T-cell (primary cell): ENCODE measurements around the gene NOP16. TPM values are rescaled to one million over a fixed set of nuclear protein-coding genes. Genes with fewer than 3 reads are reported as not detected.

Experiments used
- ATAC-seq, 4 experiments: fragments of 200-7000 bp in 3 of 4; fragments of 150-1000 bp in 1 of 4; cut with Tn5 transposase; replicated peaks in 1 of 4; 1 replicate in 3 of 4; 2 replicates in 1 of 4; pipeline ENCODE4 v1.10.0; 2021; ENCODE audit warnings: moderate library complexity in 3 of 4, mild to moderate bottlenecking in 2 of 4, moderate number of reproducible peaks in 1 of 4
- CTCF ChIA-PET, 2 donors: fragments of 300-600 bp; sonication (Branson Sonifier 250); formaldehyde crosslinking; loops; one replicate each; lab custom pipeline; 2022; ENCODE audit warnings: antibody characterized with exemption in 2 of 2; lab: Charles Lee
- POLR2A ChIA-PET, 2 donors: fragments of 300-600 bp; sonication (Branson Sonifier 250); formaldehyde crosslinking; loops; one replicate each; lab custom pipeline; 2022; ENCODE audit warnings: antibody characterized with exemption in 2 of 2; lab: Charles Lee
- DNase-seq, 35 experiments: peaks; one replicate each; pipeline versions ENCODE4 v3.0.0 to v3.0.0-alpha.2; 2013 to 2023
- H3K27ac ChIP-seq: one replicate; pipeline ENCODE4 v1.5.1; 2013; ENCODE audit warnings: low read length
- H3K27me3 ChIP-seq, 2 experiments: replicated peaks in 1 of 2; 1 replicate in 1 of 2; 2 replicates in 1 of 2; pipeline versions ENCODE4 v1.6.1 to v1.7.0; 2013; ENCODE audit warnings: low read length in 1 of 2, mixed read lengths in 1 of 2; ENCODE audit not compliant: control insufficient read depth in 2 of 2, insufficient read depth in 2 of 2; ENCODE audit errors: extremely low read depth in 1 of 2
- H3K36me3 ChIP-seq, 2 donors: 1 replicate in 1 of 2; 2 replicates in 1 of 2; pipeline versions ENCODE4 v1.6.1 to v1.7.0; 2013; ENCODE audit warnings: low read length in 1 of 2; ENCODE audit not compliant: control insufficient read depth in 2 of 2, insufficient read depth in 1 of 2; ENCODE audit errors: extremely low read depth in 1 of 2
- H3K4me1 ChIP-seq, 2 experiments: 1 replicate in 1 of 2; 2 replicates in 1 of 2; pipeline versions ENCODE4 v1.6.1 to v1.7.0; 2013; ENCODE audit warnings: low read length in 2 of 2, mixed read lengths in 1 of 2; ENCODE audit not compliant: insufficient read depth in 2 of 2, control insufficient read depth in 1 of 2; ENCODE audit errors: extremely low read depth in 1 of 2
- H3K4me3 ChIP-seq, 2 donors: 1 replicate in 1 of 2; 2 replicates in 1 of 2; pipeline versions ENCODE4 v1.5.1 to v1.7.0; 2013; ENCODE audit warnings: mild to moderate bottlenecking in 2 of 2, low read length in 1 of 2, moderate library complexity in 1 of 2; ENCODE audit not compliant: control insufficient read depth in 1 of 2; ENCODE audit errors: extremely low read depth in 1 of 2
- H3K9me3 ChIP-seq: 2 replicates; pipeline ENCODE4 v1.7.0; 2013
- H3K27ac Mint-ChIP-seq, 2 donors: one replicate each; pipeline ENCODE4 v1.8.0; 2020 to 2021; ENCODE audit warnings: mild to moderate bottlenecking in 2 of 2, mixed read lengths in 2 of 2
- H3K27me3 Mint-ChIP-seq, 2 donors: one replicate each; pipeline ENCODE4 v1.8.0; 2021 to 2022; ENCODE audit warnings: mixed read lengths in 2 of 2
- H3K36me3 Mint-ChIP-seq: one replicate; pipeline ENCODE4 v1.8.0; 2021; ENCODE audit warnings: mixed read lengths
- H3K4me1 Mint-ChIP-seq, 3 donors: one replicate each; pipeline ENCODE4 v1.8.0; 2020 to 2022; ENCODE audit warnings: mixed read lengths in 3 of 3, mild to moderate bottlenecking in 1 of 3
- H3K4me3 Mint-ChIP-seq, 3 donors: one replicate each; pipeline ENCODE4 v1.8.0; 2020 to 2022; ENCODE audit warnings: mild to moderate bottlenecking in 3 of 3, mixed read lengths in 3 of 3, moderate library complexity in 3 of 3
- H3K9me3 Mint-ChIP-seq, 3 donors: one replicate each; pipeline ENCODE4 v1.8.0; 2020 to 2022; ENCODE audit warnings: mixed read lengths in 3 of 3
- WGBS: methylation state at CpG from one replicate; pipeline ENCODE4 v1.1.5; 2013; ENCODE audit warnings: missing lambda C conversion rate; ENCODE audit not compliant: insufficient coverage; 5-methylcytosine and 5-hydroxymethylcytosine counted together
- total RNA-seq, 35 experiments: library from RNA in 6 of 35; stranded (reverse) in 6 of 35; fragments of 120-200 nt in 1 of 35; gene quantifications; one replicate each; pipeline versions ENCODE4 v1.2.1 to v1.2.4 and lab custom pipeline; 2013 to 2026

Gene NOP16
- total RNA-seq, 5 donors from 2014 or later (not counting 1 experiment from before 2014, with no cell fraction given) = 10.4 to 29.3 (median 28.3) TPM

GRCh38 chr5:176391479-176391878 is 3.1 kb upstream of the NOP16 start:
- H3K9me3 Mint-ChIP-seq = no peaks in the 10 kb centered on the region
- H3K4me1 ChIP-seq = peaks cover 10 to 29% of the 10 kb centered on the region in 2 experiments
- H3K4me1 Mint-ChIP-seq = peaks cover 17 to 27% (median 27%) of the 10 kb centered on the region in 3 donors
- ATAC-seq (no peak), DNase-seq (no peak)
- no peaks in the 10 kb centered on the region for H3K27me3 Mint-ChIP-seq
- no peaks in the 10 kb centered on the region for H3K9me3 ChIP-seq
- peaks cover 13% of the 10 kb centered on the region for H3K36me3 Mint-ChIP-seq
- ChIA-PET CTCF (no interaction called here), POLR2A (no interaction called here)
- H3K27ac ChIP-seq = no peak overlapping the region
- WGBS = 96% methylated on average over 3 of the region's 4 CpGs
- H3K27ac Mint-ChIP-seq = no peak overlapping the region
- H3K27me3 ChIP-seq = no peaks in the 10 kb centered on the region
- H3K4me3 ChIP-seq = no peak overlapping the region
- peaks cover 6 to 35% of the 10 kb centered on the region in 2 donors for H3K36me3 ChIP-seq
- no peak overlapping the region for H3K4me3 Mint-ChIP-seq

- CTCF ChIA-PET = interaction anchor here in 1 of 2 donors (0.6 to 2.0 kb wide), 3 partner anchors 26 to 58 kb away, joined by 6 to 12 read pairs (median 7); partner anchors contain the start of gene KIAA1191
- H3K4me1 Mint-ChIP-seq = peaks cover 26 to 36% (median 36%) of the 10 kb centered on the region in 3 donors
- H3K4me3 Mint-ChIP-seq = peak overlapping the region; percentile 89 to 99 (median 95)
- Histone ChIP-seq H3K4me1 (peaks cover 10 to 29% of the 10 kb centered on the region in 2 experiments), H3K36me3 (peaks cover 6 to 49% of the 10 kb centered on the region in 2 donors), H3K27ac (peak overlapping the region; percentile 87), H3K27me3 (no peaks in the 10 kb centered on the region), H3K9me3 (no peaks in the 10 kb centered on the region), H3K4me3 (peak overlapping the region; percentile 71 to 82)
- no peaks in the 10 kb centered on the region for H3K27me3 Mint-ChIP-seq
- peaks cover 27% of the 10 kb centered on the region for H3K36me3 Mint-ChIP-seq
- POLR2A ChIA-PET = interaction anchor here in 1 of 2 donors (0.6 kb wide), 1 partner anchor 184 kb away, joined by 5 read pairs; no protein-coding TSS in a partner anchor
- WGBS = 2% methylated on average over 24 of the region's 41 CpGs
- peak overlapping the region; percentile 100 for H3K27ac Mint-ChIP-seq
- no peaks in the 10 kb centered on the region for H3K9me3 Mint-ChIP-seq
- ATAC-seq (peak; percentile 40 to 44 (median 42)), DNase-seq (no peak)
Measured at GRCh38 chr5:176389135-176390123, 1.0 kb upstream of the NOP16 start.

GRCh38 chr5:176388003-176388443 is 375 bp downstream of the NOP16 start:
- H3K27me3 ChIP-seq = no peaks in the 10 kb centered on the region
- ChIA-PET CTCF (interaction anchor here in 1 of 2 donors (2.0 kb wide), 1 partner anchor 26 kb away, joined by 12 read pairs; the partner anchor contains the start of gene KIAA1191), POLR2A (interaction anchor here in 1 of 2 donors (0.6 kb wide), 1 partner anchor 1718 kb away, joined by 3 read pairs; no protein-coding TSS in a partner anchor)
- Mint-ChIP-seq H3K4me3 (peak overlapping the region; percentile 89 to 99 (median 95)), H3K27ac (peak overlapping the region; percentile 100), H3K27me3 (no peaks in the 10 kb centered on the region), H3K36me3 (peaks cover 26% of the 10 kb centered on the region), H3K4me1 (peaks cover 26 to 36% (median 36%) of the 10 kb centered on the region in 3 donors), H3K9me3 (no peaks in the 10 kb centered on the region)
- WGBS = 0% methylated on average over 29 of the region's 29 CpGs
- H3K9me3 ChIP-seq = no peaks in the 10 kb centered on the region
- H3K36me3 ChIP-seq = peaks cover 7 to 57% of the 10 kb centered on the region in 2 donors
- H3K4me1 ChIP-seq = peaks cover 10 to 29% of the 10 kb centered on the region in 2 experiments
- peak overlapping the region; percentile 82 to 95 for H3K4me3 ChIP-seq
- ATAC-seq (no peak), DNase-seq (peak in 3 of 35 experiments; percentile 12 to 17 (median 13))
- no peak overlapping the region for H3K27ac ChIP-seq

GRCh38 chr5:176387384-176387925 is 943 bp downstream of the NOP16 start:
- peak overlapping the region; percentile 100 for H3K27ac Mint-ChIP-seq
- H3K4me3 Mint-ChIP-seq = peak overlapping the region; percentile 89 to 99 (median 95)
- H3K27me3 Mint-ChIP-seq = no peaks in the 10 kb centered on the region
- H3K27me3 ChIP-seq = no peaks in the 10 kb centered on the region
- H3K27ac ChIP-seq = no peak overlapping the region
- H3K4me1 Mint-ChIP-seq = peaks cover 26 to 36% (median 36%) of the 10 kb centered on the region in 3 donors
- 6% methylated on average over 2 of the region's 8 CpGs for WGBS
- H3K36me3 ChIP-seq = peaks cover 11 to 60% of the 10 kb centered on the region in 2 donors
- ATAC-seq (no peak), DNase-seq (no peak)
- H3K9me3 Mint-ChIP-seq = no peaks in the 10 kb centered on the region
- CTCF ChIA-PET = interaction anchor here in 1 of 2 donors (2.0 kb wide), 1 partner anchor 26 kb away, joined by 12 read pairs; the partner anchor contains the start of gene KIAA1191
- H3K4me3 ChIP-seq = peak overlapping the region; percentile 82 to 95
- POLR2A ChIA-PET = no interaction called here
- no peaks in the 10 kb centered on the region for H3K9me3 ChIP-seq
- H3K36me3 Mint-ChIP-seq = peaks cover 30% of the 10 kb centered on the region
- H3K4me1 ChIP-seq = peaks cover 10 to 29% of the 10 kb centered on the region in 2 experiments

- peaks cover 36% of the 10 kb centered on the region for H3K36me3 Mint-ChIP-seq
- Histone ChIP-seq H3K27ac (no peak overlapping the region), H3K36me3 (peaks cover 16 to 60% of the 10 kb centered on the region in 2 donors), H3K4me1 (peaks cover 10 to 29% of the 10 kb centered on the region in 2 experiments), H3K4me3 (no peak overlapping the region), H3K27me3 (no peaks in the 10 kb centered on the region), H3K9me3 (no peaks in the 10 kb centered on the region)
- peaks cover 26 to 36% (median 36%) of the 10 kb centered on the region in 3 donors for H3K4me1 Mint-ChIP-seq
- DNase-seq (no peak), ATAC-seq (no peak)
- H3K27ac Mint-ChIP-seq = peak overlapping the region in 1 of 2 donors; percentile 39
- H3K9me3 Mint-ChIP-seq = no peaks in the 10 kb centered on the region
- H3K27me3 Mint-ChIP-seq = no peaks in the 10 kb centered on the region
- POLR2A ChIA-PET = no interaction called here
- H3K4me3 Mint-ChIP-seq = peak overlapping the region; percentile 89 to 99 (median 95)
- CTCF ChIA-PET = no interaction called here
- no CpG with 5 or more reads among the region's 1 CpG for whole genome bisulfite sequencing
Measured at GRCh38 chr5:176386491-176386890, 1.9 kb downstream of the NOP16 start.

- no peak overlapping the region for H3K4me3 Mint-ChIP-seq
- no peaks in the 10 kb centered on the region for H3K9me3 ChIP-seq
- CTCF ChIA-PET = no interaction called here
Measured at GRCh38 chr5:176384991-176385390, 3.4 kb downstream of the NOP16 start.

More at GRCh38 chr5:176384991-176385390, 3.4 kb downstream of the NOP16 start:
- Histone ChIP-seq H3K27me3 (no peaks in the 10 kb centered on the region), H3K27ac (no peak overlapping the region), H3K4me3 (no peak overlapping the region), H3K36me3 (peaks cover 17 to 50% of the 10 kb centered on the region in 2 donors), H3K4me1 (peaks cover 10 to 26% of the 10 kb centered on the region in 2 experiments)
- no peaks in the 10 kb centered on the region for H3K27me3 Mint-ChIP-seq
- 96% methylated on average over 7 of the region's 12 CpGs for WGBS
- peaks cover 36% of the 10 kb centered on the region for H3K36me3 Mint-ChIP-seq
- H3K27ac Mint-ChIP-seq = no peak overlapping the region
- H3K9me3 Mint-ChIP-seq = no peaks in the 10 kb centered on the region
- no peak for ATAC-seq
- H3K4me1 Mint-ChIP-seq = peaks cover 26 to 34% (median 32%) of the 10 kb centered on the region in 3 donors
- DNase-seq = no peak
- POLR2A ChIA-PET = no interaction called here
